Adipocyte (in vitro differentiated cells): Measurements from ENCODE around the gene KCNV2.

Experiments
- DNase-seq: peaks from one replicate; pipeline ENCODE4 v3.0.0-alpha.2; 2015; ENCODE audit warnings: low read depth
- H3K27me3 ChIP-seq: replicated peaks from 2 replicates; pipeline ENCODE4 v1.7.0; 2013; ENCODE audit warnings: mild to moderate bottlenecking, low read length, moderate library complexity; ENCODE audit not compliant: control insufficient read depth, insufficient read depth
- H3K36me3 ChIP-seq: 2 replicates; pipeline ENCODE4 v1.7.0; 2013; ENCODE audit warnings: low read length, mild to moderate bottlenecking, moderate library complexity; ENCODE audit not compliant: control insufficient read depth, insufficient read depth, severe bottlenecking
- H3K4me1 ChIP-seq: 2 replicates; pipeline ENCODE4 v1.7.0; 2013; ENCODE audit warnings: mild to moderate bottlenecking, low read length, moderate library complexity; ENCODE audit not compliant: control insufficient read depth, insufficient read depth
- H3K4me3 ChIP-seq: 2 replicates; pipeline ENCODE4 v1.7.0; 2013; ENCODE audit warnings: mild to moderate bottlenecking, low read length, moderate library complexity
- H3K9ac ChIP-seq: 2 replicates; pipeline ENCODE4 v1.7.0; 2013; ENCODE audit warnings: mild to moderate bottlenecking, low read length, moderate library complexity
- H3K9me3 ChIP-seq: 2 replicates; pipeline ENCODE4 v1.7.0; 2013; ENCODE audit warnings: mild to moderate bottlenecking, low read length, moderate library complexity; ENCODE audit not compliant: control insufficient read depth

The KCNV2 gene

DNA sequence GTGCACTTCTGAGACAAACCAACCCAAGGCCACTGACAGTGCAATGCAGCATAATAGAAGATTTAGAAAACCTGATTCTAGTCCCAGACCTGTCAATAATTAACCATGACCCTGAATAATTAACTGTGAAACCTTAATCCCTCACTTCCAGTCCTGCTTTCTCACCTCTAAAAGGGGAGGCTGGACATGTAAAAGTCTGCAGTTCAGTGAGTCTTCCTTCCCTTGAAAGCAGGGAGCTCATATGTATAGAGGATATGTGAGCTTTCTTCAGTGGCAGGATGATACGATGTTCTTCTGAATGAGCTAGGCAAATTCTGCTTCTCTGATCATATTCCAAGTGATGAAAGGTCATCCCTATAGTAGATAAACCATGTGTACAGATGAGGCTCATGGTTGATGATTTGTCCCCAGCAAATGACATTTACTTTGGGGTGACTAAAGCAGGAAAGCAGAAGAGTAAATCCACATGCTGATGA, 2.9 kb downstream of the KCNV2 start:
- peaks cover 5% of the 10 kb centered on the region for H3K4me1 ChIP-seq
- no peak overlapping the region for H3K9ac ChIP-seq
- no peaks in the 10 kb centered on the region for H3K36me3 ChIP-seq
- no peaks in the 10 kb centered on the region for H3K27me3 ChIP-seq
- H3K4me3 ChIP-seq, result no peak overlapping the region
- H3K9me3 ChIP-seq, result no peaks in the 10 kb centered on the region
- DNase-seq, result no peak

DNA sequence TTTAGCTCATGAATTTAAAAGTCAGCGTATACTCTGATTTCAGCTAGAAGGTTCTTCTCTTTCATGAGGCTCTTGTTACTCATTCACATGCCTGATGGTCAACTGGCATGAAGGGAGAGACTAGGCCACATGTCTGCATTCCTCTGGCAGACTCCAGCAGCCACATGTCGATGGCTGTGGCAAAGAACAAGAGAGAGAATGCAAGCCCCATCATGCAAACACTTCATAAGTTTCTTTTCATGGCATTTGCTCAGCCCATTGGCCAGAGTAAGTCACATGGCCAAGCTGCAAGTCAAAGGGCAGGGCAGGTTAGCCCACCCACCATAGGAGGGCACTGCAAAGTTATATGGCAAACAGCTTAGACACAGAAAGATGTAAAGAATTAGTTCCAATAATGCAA, 5.4 kb downstream of the KCNV2 start:
- Histone ChIP-seq H3K4me3 (no peak overlapping the region), H3K27me3 (no peaks in the 10 kb centered on the region), H3K4me1 (peaks cover 22% of the 10 kb centered on the region), H3K36me3 (no peaks in the 10 kb centered on the region), H3K9me3 (no peaks in the 10 kb centered on the region), H3K9ac (no peak overlapping the region)
- peak; percentile 64 for DNase-seq

DNA sequence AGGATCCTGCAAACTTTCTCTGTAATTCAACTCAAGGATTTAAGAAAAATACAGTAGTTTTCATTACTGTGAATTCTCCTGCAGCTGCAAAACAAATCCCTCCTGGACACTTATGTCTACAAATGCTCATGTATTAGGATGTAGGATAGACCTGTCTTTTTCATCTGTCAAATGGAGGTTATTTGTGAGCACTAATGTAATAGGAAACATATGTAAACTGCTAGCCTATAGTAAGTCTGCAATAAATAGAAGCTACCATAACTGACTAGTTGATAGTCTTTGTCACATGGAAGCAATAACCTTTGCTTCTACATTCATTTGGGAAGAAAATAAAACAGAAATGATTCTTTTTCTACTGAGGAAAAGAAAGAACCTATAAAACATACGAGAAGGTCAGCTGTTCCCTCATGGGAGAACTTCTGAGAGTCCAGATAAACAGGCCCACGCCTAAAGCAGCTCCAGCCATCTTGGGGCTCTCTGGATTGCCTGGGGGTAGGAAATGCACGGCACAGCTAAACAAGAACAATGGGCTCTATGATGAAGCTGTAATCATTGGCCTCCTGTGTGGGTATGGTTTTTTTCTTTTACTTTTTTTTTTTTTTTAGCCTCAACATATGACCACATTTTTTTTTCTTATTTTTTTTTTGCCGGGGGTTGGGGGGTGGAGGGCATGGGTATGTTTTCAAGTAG, 6.2 kb downstream of the KCNV2 start:
- no peaks in the 10 kb centered on the region for H3K27me3 ChIP-seq
- no peak for DNase-seq

DNA sequence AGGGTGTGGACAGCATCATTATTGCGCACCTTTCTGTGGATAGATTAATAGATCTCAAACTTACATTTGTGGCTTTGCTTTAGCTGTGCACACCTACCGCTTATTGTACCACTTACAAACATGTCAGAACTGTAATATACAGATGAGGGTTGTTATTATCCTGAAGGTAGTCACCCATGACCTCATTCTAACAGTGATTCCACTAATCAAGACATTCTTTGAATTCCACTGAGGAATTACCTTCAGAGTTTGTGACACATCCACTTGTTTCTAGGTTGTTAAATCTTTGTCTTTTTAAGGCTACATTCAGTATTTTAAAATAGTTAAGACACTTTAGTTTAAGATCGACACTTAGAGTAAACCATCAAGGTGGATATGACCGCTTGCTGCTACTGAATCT, 7.8 kb downstream of the KCNV2 start:
- Histone ChIP-seq H3K4me3 (no peak overlapping the region), H3K9ac (no peak overlapping the region)
- no peak for DNase-seq

More for the DNA sequence above, 6.2 kb downstream of the KCNV2 start:
- Histone ChIP-seq H3K9ac (no peak overlapping the region), H3K4me1 (peaks cover 25% of the 10 kb centered on the region), H3K9me3 (no peaks in the 10 kb centered on the region), H3K4me3 (no peak overlapping the region), H3K36me3 (no peaks in the 10 kb centered on the region)

DNA sequence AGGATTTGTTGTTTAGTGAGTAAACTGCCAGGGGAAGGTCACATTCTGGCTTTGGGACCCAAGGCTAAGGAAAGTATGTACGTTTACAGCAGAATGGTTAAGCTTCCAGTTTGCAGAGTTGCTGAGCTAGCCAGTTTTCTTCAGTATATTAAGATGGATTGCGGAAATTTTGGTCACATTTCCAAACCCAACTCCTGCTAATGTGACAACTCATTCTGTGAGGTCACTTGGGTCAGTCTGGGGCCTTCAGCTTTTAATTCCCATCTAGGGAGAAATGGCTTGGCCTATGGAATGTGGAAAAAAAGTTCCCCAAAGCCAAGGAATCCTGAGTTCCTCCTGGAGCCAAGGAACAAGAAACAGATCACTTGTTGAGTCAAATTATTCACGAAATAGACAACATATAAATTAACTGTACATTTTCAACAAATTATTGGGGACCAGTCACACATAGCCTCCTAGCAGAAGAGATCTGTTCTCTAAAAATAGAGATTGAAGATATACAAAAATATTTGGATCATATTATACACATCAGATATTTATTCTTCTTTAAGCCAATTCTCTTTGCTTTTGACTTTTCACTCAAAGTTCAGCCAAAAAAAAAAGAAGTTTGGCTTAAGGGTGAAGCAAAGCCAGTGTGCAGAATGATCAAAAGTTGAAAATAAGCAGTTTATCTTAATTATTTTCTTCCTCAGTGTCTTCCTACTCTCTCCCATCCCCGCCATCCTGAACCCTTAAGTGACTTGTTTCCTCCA, 8.8 kb downstream of the KCNV2 start:
- H3K27me3 ChIP-seq, result no peaks in the 10 kb centered on the region
- no peak for DNase-seq
- no peaks in the 10 kb centered on the region for H3K36me3 ChIP-seq
- no peak overlapping the region for H3K9ac ChIP-seq
- peaks cover 25% of the 10 kb centered on the region for H3K4me1 ChIP-seq
- no peaks in the 10 kb centered on the region for H3K9me3 ChIP-seq
- H3K4me3 ChIP-seq, result no peak overlapping the region

More for the DNA sequence above, 7.8 kb downstream of the KCNV2 start:
- peaks cover 25% of the 10 kb centered on the region for H3K4me1 ChIP-seq
- H3K27me3 ChIP-seq, result no peaks in the 10 kb centered on the region
- no peaks in the 10 kb centered on the region for H3K36me3 ChIP-seq
- H3K9me3 ChIP-seq, result no peaks in the 10 kb centered on the region

DNA sequence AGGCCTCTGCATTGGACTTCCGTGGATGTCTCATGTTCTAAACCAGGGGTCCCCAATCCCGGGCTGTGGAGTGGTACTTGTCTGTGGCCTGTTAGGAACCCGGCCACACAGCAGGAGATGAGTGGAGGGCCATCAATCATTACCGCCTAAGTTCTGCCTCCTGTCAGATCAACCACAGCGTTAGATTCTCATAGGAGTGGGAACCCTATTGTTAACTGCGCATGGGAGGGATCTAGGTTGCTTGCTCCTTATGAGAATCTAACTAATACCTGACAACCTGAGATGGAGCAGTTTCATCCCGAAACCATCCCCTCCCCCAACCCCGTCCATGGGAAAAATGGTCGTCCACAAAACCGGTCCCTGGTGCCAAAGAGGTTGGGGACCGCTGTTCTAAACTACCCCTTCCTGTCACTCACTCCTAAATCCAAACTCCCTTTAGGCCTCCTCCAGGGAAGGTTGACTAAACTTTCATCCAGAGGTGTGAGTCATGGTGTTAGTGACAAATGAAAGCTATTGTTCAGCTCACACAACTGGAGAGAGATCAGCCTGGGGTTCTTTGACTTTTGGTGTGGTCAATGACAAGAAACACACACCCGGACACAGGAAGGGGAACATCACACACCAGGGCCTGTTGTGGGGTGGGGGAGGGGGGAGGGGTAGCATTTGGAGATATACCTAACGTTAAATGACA, 9.5 kb downstream of the KCNV2 start:
- no peak for DNase-seq
- peaks cover 25% of the 10 kb centered on the region for H3K4me1 ChIP-seq
- H3K9ac ChIP-seq, result no peak overlapping the region
- H3K27me3 ChIP-seq, result no peaks in the 10 kb centered on the region
- no peaks in the 10 kb centered on the region for H3K9me3 ChIP-seq
- no peak overlapping the region for H3K4me3 ChIP-seq
- H3K36me3 ChIP-seq, result no peaks in the 10 kb centered on the region

DNA sequence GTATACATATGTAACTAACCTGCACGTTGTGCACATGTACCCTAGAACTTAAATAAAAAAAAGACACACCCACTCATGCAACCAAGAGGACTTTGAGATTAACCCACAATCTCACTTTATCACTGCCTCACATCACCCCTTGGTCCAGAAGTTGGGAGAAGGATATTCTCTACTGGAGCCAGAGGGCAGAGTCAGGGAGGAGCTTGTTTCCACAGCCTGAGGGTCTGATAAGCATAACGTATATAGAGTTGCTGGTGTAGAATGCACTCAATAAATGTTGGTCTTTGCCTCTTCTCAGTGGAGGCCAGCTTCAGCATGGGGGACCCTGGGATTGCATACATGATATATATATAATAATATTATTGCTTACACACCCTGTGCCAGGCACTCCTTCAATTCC, 10.1 kb downstream of the KCNV2 start:
- Histone ChIP-seq H3K9me3 (no peaks in the 10 kb centered on the region), H3K4me3 (no peak overlapping the region), H3K27me3 (no peaks in the 10 kb centered on the region), H3K36me3 (no peaks in the 10 kb centered on the region), H3K9ac (no peak overlapping the region), H3K4me1 (peaks cover 25% of the 10 kb centered on the region)
- no peak for DNase-seq

DNA sequence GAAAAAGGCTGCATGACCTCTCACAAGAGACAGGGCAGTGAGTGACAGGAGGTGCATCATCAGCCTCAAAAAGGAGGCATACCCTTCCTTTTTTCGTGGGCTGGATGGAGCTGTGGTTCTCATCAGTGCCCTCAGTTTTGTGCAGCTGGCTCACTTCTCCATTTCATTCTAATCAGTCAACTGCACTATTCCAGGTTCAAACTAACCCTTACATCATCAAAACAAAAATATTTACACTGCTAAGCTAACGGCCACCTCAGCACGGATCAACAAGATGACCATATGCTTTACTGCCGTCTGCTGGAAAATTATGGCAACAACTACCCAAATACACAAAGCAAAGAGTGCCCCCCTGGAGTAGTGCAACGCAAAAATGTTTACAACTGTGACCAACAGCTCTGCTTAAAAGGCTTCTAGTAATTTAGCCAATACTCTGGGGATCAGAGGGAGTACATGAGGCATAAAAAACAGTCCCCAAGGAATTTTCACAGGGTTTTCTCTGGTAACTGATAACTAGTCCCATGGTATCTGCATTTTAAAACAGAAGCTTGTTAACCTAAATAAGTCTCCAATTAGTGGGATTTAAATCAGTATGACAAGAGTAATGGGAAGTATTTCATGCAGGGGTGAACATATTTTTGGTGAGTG, 10.8 kb downstream of the KCNV2 start:
- Histone ChIP-seq H3K9ac (no peak overlapping the region), H3K27me3 (no peaks in the 10 kb centered on the region), H3K4me1 (peaks cover 25% of the 10 kb centered on the region), H3K9me3 (no peaks in the 10 kb centered on the region), H3K36me3 (no peaks in the 10 kb centered on the region), H3K4me3 (no peak overlapping the region)
- peak; percentile 80 for DNase-seq

DNA sequence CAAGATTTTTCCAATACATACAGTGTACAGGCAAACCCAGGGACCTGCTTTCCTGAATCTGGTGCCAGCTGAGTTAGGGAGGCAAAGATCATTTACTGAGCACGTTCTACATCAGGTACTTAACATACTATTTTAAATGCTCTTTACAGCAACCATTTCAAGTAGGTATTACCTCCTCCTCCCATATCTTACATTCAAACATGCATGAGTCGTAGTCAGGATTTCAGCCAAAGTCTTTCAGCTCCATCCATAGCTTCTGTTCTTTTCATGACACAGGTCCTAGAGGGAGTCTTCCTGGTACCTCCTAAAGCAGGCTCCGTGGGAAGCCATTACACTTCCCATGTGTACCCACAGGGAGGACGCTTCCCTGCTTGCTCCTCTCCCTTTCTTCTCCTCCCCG, 11.7 kb downstream of the KCNV2 start:
- Histone ChIP-seq H3K9me3 (no peaks in the 10 kb centered on the region), H3K4me3 (no peak overlapping the region), H3K4me1 (peaks cover 20% of the 10 kb centered on the region), H3K9ac (no peak overlapping the region), H3K36me3 (no peaks in the 10 kb centered on the region), H3K27me3 (no peaks in the 10 kb centered on the region)
- DNase-seq, result peak; percentile 10

DNA sequence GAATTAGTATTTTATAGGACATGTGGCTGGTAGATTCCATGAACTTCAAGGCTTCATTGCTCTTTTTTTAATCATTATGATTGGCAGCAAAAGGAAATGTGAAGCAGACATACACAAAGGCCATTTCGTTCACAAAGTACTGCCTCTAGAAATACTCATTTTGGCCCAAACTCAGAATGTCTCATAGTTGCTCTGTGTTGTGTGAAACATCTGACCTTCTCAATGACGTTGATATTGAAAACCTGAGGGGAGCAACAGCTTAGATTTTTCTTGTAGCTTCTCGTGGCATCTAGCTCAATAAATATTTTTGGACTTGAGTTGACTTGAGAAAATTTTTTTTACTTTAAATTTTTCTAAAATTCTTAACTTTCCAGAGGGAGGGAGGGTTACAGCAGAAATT, 12.4 kb downstream of the KCNV2 start:
- Histone ChIP-seq H3K36me3 (no peaks in the 10 kb centered on the region), H3K9ac (no peak overlapping the region), H3K9me3 (no peaks in the 10 kb centered on the region), H3K4me3 (no peak overlapping the region), H3K4me1 (peaks cover 20% of the 10 kb centered on the region), H3K27me3 (no peaks in the 10 kb centered on the region)
- no peak for DNase-seq

DNA sequence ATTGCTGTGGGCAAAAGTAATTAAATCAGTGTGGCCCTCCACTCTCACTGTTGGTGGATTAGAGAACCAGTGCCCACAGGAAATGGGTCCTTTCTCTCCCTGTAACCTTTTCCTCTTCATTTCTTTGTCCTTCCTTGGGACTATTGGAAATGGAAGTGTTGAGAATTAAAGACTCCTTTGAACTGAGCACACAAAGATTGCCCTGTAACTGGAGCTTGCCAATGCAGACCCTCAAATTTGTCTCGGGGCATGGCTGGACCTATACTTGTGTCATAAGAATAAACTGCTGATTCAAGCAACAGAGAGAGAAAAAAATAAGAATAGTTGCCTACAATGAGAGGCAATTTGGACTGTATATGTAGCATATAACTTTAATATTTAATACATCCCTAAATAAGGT, 13.7 kb downstream of the KCNV2 start:
- H3K27me3 ChIP-seq, result no peaks in the 10 kb centered on the region
- peaks cover 12% of the 10 kb centered on the region for H3K4me1 ChIP-seq
- no peak for DNase-seq
- no peaks in the 10 kb centered on the region for H3K9me3 ChIP-seq
- H3K9ac ChIP-seq, result no peak overlapping the region
- no peaks in the 10 kb centered on the region for H3K36me3 ChIP-seq
- H3K4me3 ChIP-seq, result no peak overlapping the region
